ENCODE data around the gene MEGF11.
"Not testable (repeated sequence)": the region's sequence is repeated elsewhere in the genome, so short reads cannot be mapped to it uniquely, and the experiment has no call there.

The MEGF11 gene

GRCh38 chr15:65990298-65990981 lies 263.1 kb downstream of the MEGF11 start:
- DNase-seq, result no peak

GRCh38 chr15:65987100-65987499 lies 266.4 kb downstream of the MEGF11 start:
- DNase-seq, result no peak

GRCh38 chr15:65986416-65986815 lies 267.1 kb downstream of the MEGF11 start:
- no peak for DNase-seq

- no peak for DNase-seq
Observed at GRCh38 chr15:65985387-65985786, 268.2 kb downstream of the MEGF11 start.

GRCh38 chr15:65982627-65983322 lies 270.8 kb downstream of the MEGF11 start:
- no peak for DNase-seq

- no peak for DNase-seq
Observed at GRCh38 chr15:65981837-65982626, 271.5 kb downstream of the MEGF11 start.

- DNase-seq, result no peak
Observed at GRCh38 chr15:65980824-65981456, 272.6 kb downstream of the MEGF11 start.

- DNase-seq, result no peak
Observed at GRCh38 chr15:65979837-65980236, 273.7 kb downstream of the MEGF11 start.

- DNase-seq, result no peak
Observed at GRCh38 chr15:65979316-65979715, 274.2 kb downstream of the MEGF11 start.

GRCh38 chr15:65978110-65978509 lies 275.4 kb downstream of the MEGF11 start:
- DNase-seq, result no peak

- DNase-seq, result not testable (repeated sequence)
Observed at GRCh38 chr15:65976196-65976595, 277.4 kb downstream of the MEGF11 start.

- DNase-seq, result no peak
Observed at GRCh38 chr15:65971741-65971995, 281.9 kb downstream of the MEGF11 start.

- no peak for DNase-seq
Observed at GRCh38 chr15:65970937-65971740, 282.4 kb downstream of the MEGF11 start.

- DNase-seq, result no peak
Observed at GRCh38 chr15:65969865-65970816, 283.4 kb downstream of the MEGF11 start.

- DNase-seq, result no peak
Observed at GRCh38 chr15:65968511-65968910, 285.0 kb downstream of the MEGF11 start.

GRCh38 chr15:65964792-65965433 lies 288.6 kb downstream of the MEGF11 start:
- no peak for DNase-seq

- no peak for DNase-seq
Observed at GRCh38 chr15:65963911-65964482, 289.6 kb downstream of the MEGF11 start.

GRCh38 chr15:65963358-65963757 lies 290.2 kb downstream of the MEGF11 start:
- DNase-seq, result no peak

GRCh38 chr15:65962187-65962586 lies 291.4 kb downstream of the MEGF11 start:
- no peak for DNase-seq

- no peak for DNase-seq
Observed at GRCh38 chr15:65960586-65960985, 293.0 kb downstream of the MEGF11 start.

- no peak for DNase-seq
Observed at GRCh38 chr15:65958835-65959234, 294.7 kb downstream of the MEGF11 start.
